K562 (cell line): ENCODE results near the gene CCDC33. TPM values are rescaled to one million over a fixed set of nuclear protein-coding genes. Genes with fewer than 3 reads are reported as not detected.

ENCODE experiments used
- ATAC-seq: fragments of 200-7000 bp; cut with Tn5 transposase; 3 replicates; pipeline ENCODE4 v1.9.1; 2020; ENCODE audit warnings: moderate library complexity
- BruUV-seq: library from RNA; stranded (reverse); fragments of 400-500 nt; replicated peaks from 2 replicates; lab custom pipeline; 2021; lab: Mats Ljungman, UMichigan
- CTCF ChIA-PET: fragments of 300-600 bp; formaldehyde crosslinking; extraction: SDS; loops from one replicate; lab custom pipeline; 2021; ENCODE audit warnings: low intra/inter-chr PET ratio; lab: Yijun Ruan, JAX
- POLR2A ChIA-PET: fragments of 300-600, 350-650 bp; sonication (Branson Sonifier 250); formaldehyde crosslinking; extraction: SDS; loops from one replicate; lab custom pipeline; 2021; ENCODE audit warnings: antibody characterized with exemption, inconsistent platforms; lab: Yijun Ruan, JAX
- DNase-seq, 4 experiments: peaks; one replicate each; pipeline versions ENCODE4 v3.0.0 to v3.0.0-alpha.2; 2011 to 2018; ENCODE audit warnings: low spot score in 3 of 4, mixed read lengths in 3 of 4; ENCODE audit errors: extremely low read depth in 1 of 4
- FAIRE-seq: peaks from 2 replicates; lab custom pipeline; 2011; peaks lifted over from hg19 to GRCh38; lab: Jason Lieb, UNC
- H2AFZ ChIP-seq: 2 replicates; pipeline ENCODE4 v1.6.0; 2011; ENCODE audit warnings: low read depth, low read length, control low read depth, inconsistent platforms
- H3K27ac ChIP-seq: fragments of 200-600 bp; 3 replicates; pipeline ENCODE4 v1.8.0; 2011; ENCODE audit warnings: low read depth, mild to moderate bottlenecking, control low read depth, inconsistent platforms, low read length, moderate library complexity, mixed read lengths; ENCODE audit errors: extremely low read depth
- H3K27me3 ChIP-seq, 2 experiments: fragments of 300-600 bp in 1 of 2; 2 replicates in 1 of 2; 3 replicates in 1 of 2; pipeline versions ENCODE4 v1.6.0 to v1.8.0; 2011; ENCODE audit warnings: inconsistent platforms in 2 of 2, low read length in 2 of 2, mild to moderate bottlenecking in 1 of 2, mixed read lengths in 1 of 2, moderate library complexity in 1 of 2; ENCODE audit not compliant: control insufficient read depth in 2 of 2, insufficient read depth in 2 of 2
- H3K36me3 ChIP-seq: fragments of 300-600 bp; 3 replicates; pipeline ENCODE4 v1.8.0; 2011; ENCODE audit warnings: mild to moderate bottlenecking, low read length, inconsistent platforms; ENCODE audit not compliant: control insufficient read depth, insufficient read depth
- H3K4me1 ChIP-seq, 2 experiments: fragments of 200-600 bp in 1 of 2; replicated peaks in 1 of 2; 2 replicates in 1 of 2; 3 replicates in 1 of 2; pipeline versions ENCODE4 v1.5.1 to v1.8.0; 2011; ENCODE audit warnings: inconsistent platforms in 2 of 2, low read length in 2 of 2, mild to moderate bottlenecking in 1 of 2, mixed read lengths in 1 of 2, moderate library complexity in 1 of 2; ENCODE audit not compliant: control insufficient read depth in 2 of 2, insufficient read depth in 2 of 2
- H3K4me2 ChIP-seq: 2 replicates; pipeline ENCODE4 v1.6.1; 2011; ENCODE audit warnings: low read length, control low read depth, inconsistent platforms, mixed read lengths; ENCODE audit not compliant: insufficient read depth
- H3K4me3 ChIP-seq: fragments of 200-600 bp; sonication (generic), shearing (Covaris generic); 2 replicates; pipeline ENCODE4 v1.5.1; 2016; ENCODE audit warnings: control low read depth, inconsistent platforms
- H3K79me2 ChIP-seq: fragments of 200-600 bp; 3 replicates; pipeline ENCODE4 v1.8.0; 2011; ENCODE audit warnings: low read length, inconsistent platforms; ENCODE audit not compliant: control insufficient read depth, insufficient read depth
- H3K9ac ChIP-seq, 2 experiments: 2 replicates each; pipeline versions ENCODE4 v1.6.0 to v1.6.1; 2011; ENCODE audit warnings: low read depth in 2 of 2, low read length in 2 of 2, control low read depth in 1 of 2, inconsistent platforms in 1 of 2, mild to moderate bottlenecking in 1 of 2, mixed read lengths in 1 of 2; ENCODE audit not compliant: insufficient read depth in 1 of 2
- H3K9me1 ChIP-seq: one replicate; pipeline ENCODE4 v1.6.0; 2011; ENCODE audit warnings: inconsistent platforms, mild to moderate bottlenecking, low read length, moderate library complexity; ENCODE audit not compliant: control insufficient read depth, insufficient read depth
- H3K9me3 ChIP-seq: replicated peaks from 2 replicates; pipeline ENCODE4 v1.5.1; 2011; ENCODE audit warnings: low read depth, low read length, inconsistent platforms; ENCODE audit not compliant: control insufficient read depth, insufficient read depth
- H4K20me1 ChIP-seq: replicated peaks from 2 replicates; pipeline ENCODE4 v1.6.1; 2011; ENCODE audit warnings: low read length, inconsistent platforms, mixed read lengths; ENCODE audit not compliant: control insufficient read depth, insufficient read depth
- ARID3A ChIP-seq: IDR thresholded peaks from 2 replicates; pipeline ENCODE4 v1.6.1; 2012; ENCODE audit warnings: low read depth, low read length, improper control_type of control experiment, borderline replicate concordance
- CHD4 ChIP-seq: fragments of 200-600 bp; sonication (generic); IDR thresholded peaks from 3 replicates; pipeline ENCODE4 v1.6.1; 2012; ENCODE audit warnings: low read depth, mild to moderate bottlenecking, mixed read lengths, low read length, inconsistent platforms; ENCODE audit not compliant: insufficient read depth, insufficient replicate concordance, poor library complexity, severe bottlenecking
- PML ChIP-seq: IDR thresholded peaks from 2 replicates; pipeline ENCODE4 v1.6.1; 2012; ENCODE audit warnings: low read length, inconsistent platforms
- SRSF3 ChIP-seq: fragments of 200-400 bp; formaldehyde crosslinking; IDR thresholded peaks from 2 replicates; pipeline ENCODE4 v1.6.1; 2016; ENCODE audit warnings: mild to moderate bottlenecking, low read length, moderate library complexity; ENCODE audit not compliant: insufficient read depth
- TARDBP ChIP-seq: fragments of 450-650 bp; IDR thresholded peaks from 2 replicates; pipeline ENCODE4 v1.6.1; 2016
- ZNF146 ChIP-seq: IDR thresholded peaks from one replicate; pipeline ENCODE4 v1.6.1; 2018; ENCODE audit warnings: missing compliant biosample characterization; ENCODE audit not compliant: unreplicated experiment
- ZNF76 ChIP-seq: fragments of 250-450 bp; sonication (Bioruptor Pico); IDR thresholded peaks from 2 replicates; pipeline ENCODE4 v1.4.0; 2020; ENCODE audit warnings: mild to moderate bottlenecking, moderate library complexity, borderline replicate concordance
- WGBS: fragments of 100-300 bp; shearing (Covaris generic); methylation state at CpG from one replicate; pipeline ENCODE4 v1.1.6; 2016; ENCODE audit warnings: low coverage, mixed read lengths; ENCODE audit not compliant: insufficient coverage; ENCODE audit errors: missing lambda C conversion rate; 5-methylcytosine and 5-hydroxymethylcytosine counted together
- in situ Hi-C: fragments of 300-500 bp; cut with MboI; formaldehyde crosslinking; loops from 4 replicates; pipeline ENCODE4 v1.15.0; 2018; ENCODE audit warnings: inconsistent platforms, mixed read lengths
- intact Hi-C: fragments of 100-400 bp; cut with micrococcal nuclease; formaldehyde crosslinking; loops from 2 replicates; pipeline ENCODE4 v1.14.2; 2022
- polyA plus RNA-seq, 8 experiments: library from polyadenylated mRNA; depleted of rRNA in 4 of 8; stranded (reverse) in 5 of 8; unstranded in 3 of 8; fragments of >200 nt; fragmentation: Nextera tagmentation in 2 of 8; fragmentation: Illumina TruSeq in 1 of 8; extraction: Ambion mirVana in 2 of 8; extraction: Trizol in 1 of 8; gene quantifications; 2 replicates each; pipeline versions ENCODE4 v1.2.1 to v1.2.3, GENCODE V29; 2011 to 2014; ENCODE audit warnings: inconsistent platforms in 1 of 8, missing spikeins in 1 of 8
- total RNA-seq, 7 experiments: library from RNA; depleted of rRNA in 6 of 7; stranded (reverse); fragments of >200 nt in 6 of 7; fragmentation: Illumina TruSeq in 2 of 7; extraction: Trizol in 2 of 7; gene quantifications; 2 replicates each; pipeline versions ENCODE4 v1.2.1 to v1.2.3, GENCODE V29; 2011 to 2021; ENCODE audit warnings: low replicate concordance in 1 of 7

Gene CCDC33
- total and polyA plus RNA-seq, 9 of the 15 experiments (the other 6 are each of a cell fraction or from before 2014, with no cell fraction given) = 0.08 to 1.1 (median 0.15) TPM; not detected in 4

- in situ Hi-C loops = no loop called here
- ChIA-PET POLR2A (interaction anchor here (0.7 to 1.7 kb wide), 5 partner anchors 8 to 82 kb away, joined by 3 to 5 read pairs (median 4); no protein-coding TSS in a partner anchor), CTCF (no interaction called here)
Observed at GRCh38 chr15:74233851-74234597, 2.1 kb upstream of the CCDC33 start.

More at GRCh38 chr15:74233851-74234597, 2.1 kb upstream of the CCDC33 start:
- no peaks in the 10 kb centered on the region for H3K9me3 ChIP-seq
- intact Hi-C loops = no loop called here
- FAIRE-seq = no peak
- BruUV-seq = no TSS peak
- no peaks in the 10 kb centered on the region; the same call in none of the 2 replicates for H4K20me1 ChIP-seq
- no peak for DNase-seq
- H3K9ac ChIP-seq = no peak overlapping the region; a peak in 1 of 4 replicates
- H3K4me1 ChIP-seq = no peaks in the 10 kb centered on the region
- H3K4me2 ChIP-seq = no peak overlapping the region
- H3K4me3 ChIP-seq = no peak overlapping the region
- WGBS = 0% methylated on average over 2 of the region's 3 CpGs
- H2AFZ ChIP-seq = no peak overlapping the region
- no peaks in the 10 kb centered on the region for H3K36me3 ChIP-seq
- H3K79me2 ChIP-seq = no peaks in the 10 kb centered on the region
- H3K27ac ChIP-seq = no peak overlapping the region
- TF ChIP-seq CHD4 = no peak
- TF ChIP-seq ZNF146 (CRISPR knock-in tag) = no peak
- TF ChIP-seq ZNF76 = no peak
- no peak for TF ChIP-seq PML
- no peak for TF ChIP-seq SRSF3
- no peak for TF ChIP-seq ARID3A
- no peak for TF ChIP-seq TARDBP
- H3K9me1 ChIP-seq = no peaks in the 10 kb centered on the region
- H3K27me3 ChIP-seq = peaks cover 18 to 52% of the 10 kb centered on the region in 2 experiments
- no peak for ATAC-seq
